GM19468 (cell line): ENCODE results near the gene AP1M2.
"Not testable (repeated sequence)": the region's sequence is repeated elsewhere in the genome, so short reads cannot be mapped to it uniquely, and the experiment has no call there.

Experiments used
- ATAC-seq: cut with Tn5 transposase; IDR thresholded peaks from one replicate; pipeline ENCODE4 v1.9.1; 2021; ENCODE audit warnings: mild to moderate bottlenecking, moderate library complexity, moderate number of reproducible peaks; ENCODE audit not compliant: unreplicated experiment; ENCODE audit errors: extremely low read depth

AP1M2 gene

GRCh38 chr19:10543420-10544241, 43.5 kb downstream of the AP1M2 start, which contains the start of gene ATG4D:
ATG4D (plus strand) TSS chr19:10543904; CDS start chr19:10544091, 187 bp downstream.
- ATAC-seq = no peak

GRCh38 chr19:10543059-10543419, 44.1 kb downstream of the AP1M2 start:
- ATAC-seq = no peak

- ATAC-seq = not testable (repeated sequence)
These were observed 48.1 kb downstream of the AP1M2 start for GRCh38 chr19:10539016-10539415.

GRCh38 chr19:10538204-10538983, 48.7 kb downstream of the AP1M2 start:
- ATAC-seq = no peak

- ATAC-seq = no peak
These were observed 49.4 kb downstream of the AP1M2 start for GRCh38 chr19:10537668-10538067.

- ATAC-seq = no peak
These were observed 51.5 kb downstream of the AP1M2 start for GRCh38 chr19:10535613-10536012.

- no peak for ATAC-seq
These were observed 53.3 kb downstream of the AP1M2 start for GRCh38 chr19:10533646-10534386.

GRCh38 chr19:10532457-10532856, 54.7 kb downstream of the AP1M2 start:
- no peak for ATAC-seq

- not testable (repeated sequence) for ATAC-seq
These were observed 60.2 kb downstream of the AP1M2 start for GRCh38 chr19:10526887-10527286.

- no peak for ATAC-seq
These were observed 61.5 kb downstream of the AP1M2 start for GRCh38 chr19:10525636-10526035.

GRCh38 chr19:10523135-10523636, 63.9 kb downstream of the AP1M2 start:
- ATAC-seq = no peak
